Mammary epithelial cell (primary cell): Measurements from ENCODE around the gene ZNF683.
"Not testable (repeated sequence)": the region's sequence is repeated elsewhere in the genome, so short reads cannot be mapped to it uniquely, and the experiment has no call there.

ENCODE experiments used
- EZH2 ChIP-seq: IDR thresholded peaks from 2 replicates; pipeline ENCODE4 v1.6.1; 2012; ENCODE audit warnings: low read length, inconsistent platforms, borderline replicate concordance
- TF ChIP-seq, protein P1 (sequence below), 2 donors: IDR thresholded peaks in 1 of 2; conservative IDR thresholded peaks in 1 of 2; 2 replicates each; pipeline ENCODE4 v1.5.1; 2011 to 2012; ENCODE audit warnings: inconsistent platforms in 2 of 2, low read length in 2 of 2, mild to moderate bottlenecking in 2 of 2, control low read depth in 1 of 2, low read depth in 1 of 2; ENCODE audit not compliant: insufficient read depth in 1 of 2; ENCODE audit errors: extremely low read depth in 1 of 2

DNA sequence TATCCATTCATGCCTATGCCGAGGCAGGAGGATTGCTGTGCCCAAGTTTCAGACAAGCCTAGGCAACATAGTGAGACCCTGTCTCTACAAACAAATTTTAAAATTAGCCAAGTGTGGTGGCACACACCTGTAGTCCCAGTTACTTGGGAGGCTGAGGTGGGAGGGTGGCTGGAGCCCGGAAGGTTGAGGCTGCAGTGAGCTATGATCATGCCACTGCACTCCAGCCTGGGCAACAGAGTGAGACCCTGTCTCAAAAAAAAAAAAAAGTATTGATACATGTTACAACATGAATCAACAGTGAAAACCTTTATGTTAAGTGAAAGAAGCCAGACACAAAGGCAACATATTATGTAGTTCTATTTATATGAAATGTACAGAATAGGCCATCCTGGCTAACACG is 12.5 kb upstream of the ZNF683 start:
- TF ChIP-seq, protein P1, sequence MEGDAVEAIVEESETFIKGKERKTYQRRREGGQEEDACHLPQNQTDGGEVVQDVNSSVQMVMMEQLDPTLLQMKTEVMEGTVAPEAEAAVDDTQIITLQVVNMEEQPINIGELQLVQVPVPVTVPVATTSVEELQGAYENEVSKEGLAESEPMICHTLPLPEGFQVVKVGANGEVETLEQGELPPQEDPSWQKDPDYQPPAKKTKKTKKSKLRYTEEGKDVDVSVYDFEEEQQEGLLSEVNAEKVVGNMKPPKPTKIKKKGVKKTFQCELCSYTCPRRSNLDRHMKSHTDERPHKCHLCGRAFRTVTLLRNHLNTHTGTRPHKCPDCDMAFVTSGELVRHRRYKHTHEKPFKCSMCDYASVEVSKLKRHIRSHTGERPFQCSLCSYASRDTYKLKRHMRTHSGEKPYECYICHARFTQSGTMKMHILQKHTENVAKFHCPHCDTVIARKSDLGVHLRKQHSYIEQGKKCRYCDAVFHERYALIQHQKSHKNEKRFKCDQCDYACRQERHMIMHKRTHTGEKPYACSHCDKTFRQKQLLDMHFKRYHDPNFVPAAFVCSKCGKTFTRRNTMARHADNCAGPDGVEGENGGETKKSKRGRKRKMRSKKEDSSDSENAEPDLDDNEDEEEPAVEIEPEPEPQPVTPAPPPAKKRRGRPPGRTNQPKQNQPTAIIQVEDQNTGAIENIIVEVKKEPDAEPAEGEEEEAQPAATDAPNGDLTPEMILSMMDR (conservative IDR thresholded peaks at IDR 0.05 in 1 of 2, IDR thresholded peaks at IDR 0.05 in 1 of 2; ENCODE audit: extremely low read depth in 1 of 2, insufficient read depth in 1 of 2, low read depth in 1 of 2, low read length in 2 of 2): not testable (repeated sequence)
- not testable (repeated sequence) for TF ChIP-seq EZH2
